ENCODE results near the gene RALA.
"Not testable (repeated sequence)": the region's sequence is repeated elsewhere in the genome, so short reads cannot be mapped to it uniquely, and the experiment has no call there.

RALA gene

GRCh38 chr7:39656415-39656814 is 33.0 kb downstream of the RALA start:
- H3K27ac Mint-ChIP-seq, result no peak overlapping the region
- ATAC-seq, result no peak
- H3K4me3 Mint-ChIP-seq, result no peak overlapping the region

GRCh38 chr7:39659356-39660013 is 36.1 kb downstream of the RALA start:
- Mint-ChIP-seq H3K36me3 (peaks cover 6% of the 10 kb centered on the region), H3K4me1 (peaks cover 24% of the 10 kb centered on the region), H3K27ac (no peak overlapping the region), H3K4me3 (no peak overlapping the region), H3K9me3 (no peaks in the 10 kb centered on the region)
- ATAC-seq, result no peak
- DNase-seq (ENCODE audit: low spot score in 2 of 2), result no peak

More at GRCh38 chr7:39656415-39656814, 33.0 kb downstream of the RALA start:
- Mint-ChIP-seq H3K4me1 (peaks cover 19% of the 10 kb centered on the region), H3K36me3 (peaks cover 6% of the 10 kb centered on the region), H3K9me3 (no peaks in the 10 kb centered on the region)
- DNase-seq (ENCODE audit: low spot score in 2 of 2), result no peak

- H3K4me1 Mint-ChIP-seq, result peaks cover 26% of the 10 kb centered on the region
- peaks cover 6% of the 10 kb centered on the region for H3K36me3 Mint-ChIP-seq
- no peak overlapping the region for H3K4me3 Mint-ChIP-seq
- H3K9me3 Mint-ChIP-seq, result no peaks in the 10 kb centered on the region
- no peak for ATAC-seq
- no peak for DNase-seq (ENCODE audit: low spot score in 2 of 2)
- H3K27ac Mint-ChIP-seq, result no peak overlapping the region
Observed at GRCh38 chr7:39661960-39662359, 38.6 kb downstream of the RALA start.

GRCh38 chr7:39663263-39663662 is 39.9 kb downstream of the RALA start:
- H3K36me3 Mint-ChIP-seq, result peaks cover 6% of the 10 kb centered on the region
- no peak overlapping the region for H3K4me3 Mint-ChIP-seq
- peaks cover 21% of the 10 kb centered on the region for H3K4me1 Mint-ChIP-seq
- ATAC-seq, result no peak
- no peak for DNase-seq (ENCODE audit: low spot score in 2 of 2)
- no peak overlapping the region for H3K27ac Mint-ChIP-seq
- H3K9me3 Mint-ChIP-seq, result no peaks in the 10 kb centered on the region

GRCh38 chr7:39664057-39664456 is 40.7 kb downstream of the RALA start:
- DNase-seq (ENCODE audit: low spot score in 2 of 2), result no peak
- Mint-ChIP-seq H3K4me3 (no peak overlapping the region), H3K4me1 (peaks cover 22% of the 10 kb centered on the region), H3K36me3 (no peaks in the 10 kb centered on the region), H3K9me3 (no peaks in the 10 kb centered on the region), H3K27ac (no peak overlapping the region)
- ATAC-seq, result no peak

GRCh38 chr7:39664585-39664984 is 41.2 kb downstream of the RALA start:
- Mint-ChIP-seq H3K36me3 (no peaks in the 10 kb centered on the region), H3K9me3 (no peaks in the 10 kb centered on the region), H3K27ac (no peak overlapping the region), H3K4me3 (no peak overlapping the region), H3K4me1 (peaks cover 26% of the 10 kb centered on the region)
- no peak for DNase-seq (ENCODE audit: low spot score in 2 of 2)
- ATAC-seq, result no peak

- ATAC-seq, result no peak
- peaks cover 24% of the 10 kb centered on the region for H3K4me1 Mint-ChIP-seq
- no peak overlapping the region for H3K4me3 Mint-ChIP-seq
- H3K36me3 Mint-ChIP-seq, result no peaks in the 10 kb centered on the region
- no peak overlapping the region for H3K27ac Mint-ChIP-seq
- no peaks in the 10 kb centered on the region for H3K9me3 Mint-ChIP-seq
- DNase-seq (ENCODE audit: low spot score in 2 of 2), result no peak
Observed at GRCh38 chr7:39666562-39666961, 43.2 kb downstream of the RALA start.

- H3K36me3 Mint-ChIP-seq, result no peaks in the 10 kb centered on the region
- ATAC-seq (no peak), DNase-seq (ENCODE audit: low spot score in 2 of 2) (no peak)
- H3K27ac Mint-ChIP-seq, result no peak overlapping the region
- H3K4me3 Mint-ChIP-seq, result no peak overlapping the region
- H3K4me1 Mint-ChIP-seq, result peaks cover 22% of the 10 kb centered on the region
- no peaks in the 10 kb centered on the region for H3K9me3 Mint-ChIP-seq
Observed at GRCh38 chr7:39667341-39667923, 44.1 kb downstream of the RALA start.

- DNase-seq (ENCODE audit: low spot score in 2 of 2); H3K36me3 Mint-ChIP-seq; H3K9me3 Mint-ChIP-seq; H3K27ac Mint-ChIP-seq; ATAC-seq; H3K4me3 Mint-ChIP-seq: not testable (repeated sequence)
- H3K4me1 Mint-ChIP-seq, result peaks cover 22% of the 10 kb centered on the region
Observed at GRCh38 chr7:39668280-39668679, 44.9 kb downstream of the RALA start.

- no peak for ATAC-seq
- Mint-ChIP-seq H3K27ac (no peak overlapping the region), H3K9me3 (no peaks in the 10 kb centered on the region), H3K36me3 (no peaks in the 10 kb centered on the region), H3K4me1 (peaks cover 15% of the 10 kb centered on the region), H3K4me3 (no peak overlapping the region)
- DNase-seq (ENCODE audit: low spot score in 2 of 2), result no peak
Observed at GRCh38 chr7:39670052-39670451, 46.7 kb downstream of the RALA start.

- DNase-seq (ENCODE audit: low spot score in 2 of 2), result no peak
- Mint-ChIP-seq H3K27ac (no peak overlapping the region), H3K4me3 (no peak overlapping the region), H3K9me3 (no peaks in the 10 kb centered on the region), H3K4me1 (peaks cover 12% of the 10 kb centered on the region), H3K36me3 (no peaks in the 10 kb centered on the region)
- ATAC-seq, result no peak
Observed at GRCh38 chr7:39670934-39671333, 47.6 kb downstream of the RALA start.

GRCh38 chr7:39672176-39672575 is 48.8 kb downstream of the RALA start:
- peaks cover 17% of the 10 kb centered on the region for H3K4me1 Mint-ChIP-seq
- no peak for DNase-seq (ENCODE audit: low spot score in 2 of 2)

GRCh38 chr7:39673868-39674267 is 50.5 kb downstream of the RALA start:
- no peak overlapping the region for H3K27ac Mint-ChIP-seq
- DNase-seq (ENCODE audit: low spot score in 2 of 2), result no peak
- no peak for ATAC-seq

More at GRCh38 chr7:39672176-39672575, 48.8 kb downstream of the RALA start:
- H3K4me3 Mint-ChIP-seq, result no peak overlapping the region
- ATAC-seq, result no peak
- H3K9me3 Mint-ChIP-seq, result peaks cover 3% of the 10 kb centered on the region
- no peaks in the 10 kb centered on the region for H3K36me3 Mint-ChIP-seq
- no peak overlapping the region for H3K27ac Mint-ChIP-seq

GRCh38 chr7:39674406-39674805 is 51.0 kb downstream of the RALA start:
- Mint-ChIP-seq H3K4me1 (peaks cover 17% of the 10 kb centered on the region), H3K27ac (no peak overlapping the region)
- no peak for ATAC-seq

More at GRCh38 chr7:39673868-39674267, 50.5 kb downstream of the RALA start:
- Mint-ChIP-seq H3K9me3 (peaks cover 3% of the 10 kb centered on the region), H3K4me1 (peaks cover 23% of the 10 kb centered on the region), H3K4me3 (no peak overlapping the region), H3K36me3 (no peaks in the 10 kb centered on the region)

GRCh38 chr7:39676346-39676745 is 53.0 kb downstream of the RALA start:
- DNase-seq (ENCODE audit: low spot score in 2 of 2) (no peak), ATAC-seq (no peak)
- Mint-ChIP-seq H3K4me3 (no peak overlapping the region), H3K4me1 (peaks cover 12% of the 10 kb centered on the region), H3K9me3 (peaks cover 3% of the 10 kb centered on the region), H3K36me3 (no peaks in the 10 kb centered on the region), H3K27ac (no peak overlapping the region)

More at GRCh38 chr7:39674406-39674805, 51.0 kb downstream of the RALA start:
- no peak overlapping the region for H3K4me3 Mint-ChIP-seq
- peaks cover 3% of the 10 kb centered on the region for H3K9me3 Mint-ChIP-seq
- DNase-seq (ENCODE audit: low spot score in 2 of 2), result no peak
- no peaks in the 10 kb centered on the region for H3K36me3 Mint-ChIP-seq

GRCh38 chr7:39678930-39679709 is 55.7 kb downstream of the RALA start:
- no peaks in the 10 kb centered on the region for H3K36me3 Mint-ChIP-seq
- no peak overlapping the region for H3K27ac Mint-ChIP-seq
- H3K4me3 Mint-ChIP-seq, result no peak overlapping the region
- H3K9me3 Mint-ChIP-seq, result peaks cover 3% of the 10 kb centered on the region
- DNase-seq (ENCODE audit: low spot score in 2 of 2), result no peak
- no peak for ATAC-seq
- H3K4me1 Mint-ChIP-seq, result peaks cover 32% of the 10 kb centered on the region

All from stimulated activated effector memory CD8-positive, alpha-beta T cell treated with anti-CD3 and anti-CD28 coated beads, Interleukin-12 subunit alpha, Interleukin-12 subunit beta, amount 100 ng/mL, for 72 hours (primary cell).